ENCODE results near the gene EMP1. TPM values are rescaled to one million over a fixed set of nuclear protein-coding genes. Genes with fewer than 3 reads are reported as not detected.
"Not testable (repeated sequence)": the region's sequence is repeated elsewhere in the genome, so short reads cannot be mapped to it uniquely, and the experiment has no call there.

Gene EMP1
- total and polyA plus RNA-seq, 7 donors, result 11.0 to 123 (median 49.8) TPM

DNA sequence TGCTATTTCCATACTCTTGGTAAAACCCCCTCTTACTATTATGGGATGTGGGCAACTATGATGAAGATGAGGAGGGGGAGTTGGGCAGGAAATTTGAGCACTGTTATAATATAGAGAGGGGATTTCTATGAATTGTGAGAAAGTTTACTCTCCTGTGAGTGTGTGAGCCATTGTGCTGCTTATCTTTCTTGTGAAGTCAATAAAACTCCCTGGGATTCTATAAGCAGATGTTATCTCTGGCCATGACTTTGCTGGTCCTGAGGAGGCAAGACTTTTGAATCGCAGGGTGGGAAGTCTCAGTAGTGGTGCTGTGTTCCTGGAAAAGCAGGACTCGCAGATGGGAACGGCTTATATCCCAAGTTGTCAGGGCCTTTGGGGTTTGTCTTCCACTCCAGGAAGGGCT lies 62.2 kb downstream of the EMP1 start:
- intact Hi-C loops (cut with DNase I), result no loop called here

DNA sequence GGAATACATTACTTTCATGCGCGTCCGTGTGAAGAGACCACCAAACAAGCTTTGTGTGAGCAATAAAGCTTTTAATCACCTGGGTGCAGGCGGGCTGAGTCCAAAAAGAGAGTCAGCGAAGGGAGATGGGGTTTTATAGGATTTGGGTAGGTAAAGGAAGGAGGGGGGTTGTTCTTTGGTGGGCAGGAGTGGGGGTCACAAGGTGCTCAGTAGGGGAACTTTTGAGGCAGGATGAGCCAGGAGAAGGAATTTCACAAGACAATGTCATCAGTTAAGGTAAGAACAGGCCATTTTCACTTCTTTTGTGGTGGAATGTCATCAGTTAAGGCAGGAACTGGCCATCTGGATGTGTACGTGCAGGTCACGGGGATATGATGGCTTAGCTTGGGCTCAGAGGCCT lies 63.1 kb downstream of the EMP1 start:
- DNase-seq; H3K27me3 ChIP-seq (ENCODE audit: insufficient read depth in 3 of 3, low read length in 2 of 3); H3K36me3 ChIP-seq (ENCODE audit: insufficient read depth in 1 of 2, low read depth in 1 of 2); ATAC-seq; H3K4me3 ChIP-seq; intact Hi-C loops (cut with DNase I); H3K27ac ChIP-seq; H3K9me3 ChIP-seq; H3K4me1 ChIP-seq: not testable (repeated sequence)
- 97 to 99% (median 98%) methylated on average over 5 to 7 of the region's 7 CpGs for WGBS, 3 donors

More for the DNA sequence above, 62.2 kb downstream of the EMP1 start:
- DNase-seq (no peak), ATAC-seq (no peak)
- H3K27ac ChIP-seq, result no peak overlapping the region
- H3K4me3 ChIP-seq, result no peak overlapping the region
- peaks cover 6% of the 10 kb centered on the region for H3K4me1 ChIP-seq
- 71 to 84% (median 83%) methylated on average over 3 of the region's 3 CpGs for WGBS, 3 donors
- TF ChIP-seq, protein P1, sequence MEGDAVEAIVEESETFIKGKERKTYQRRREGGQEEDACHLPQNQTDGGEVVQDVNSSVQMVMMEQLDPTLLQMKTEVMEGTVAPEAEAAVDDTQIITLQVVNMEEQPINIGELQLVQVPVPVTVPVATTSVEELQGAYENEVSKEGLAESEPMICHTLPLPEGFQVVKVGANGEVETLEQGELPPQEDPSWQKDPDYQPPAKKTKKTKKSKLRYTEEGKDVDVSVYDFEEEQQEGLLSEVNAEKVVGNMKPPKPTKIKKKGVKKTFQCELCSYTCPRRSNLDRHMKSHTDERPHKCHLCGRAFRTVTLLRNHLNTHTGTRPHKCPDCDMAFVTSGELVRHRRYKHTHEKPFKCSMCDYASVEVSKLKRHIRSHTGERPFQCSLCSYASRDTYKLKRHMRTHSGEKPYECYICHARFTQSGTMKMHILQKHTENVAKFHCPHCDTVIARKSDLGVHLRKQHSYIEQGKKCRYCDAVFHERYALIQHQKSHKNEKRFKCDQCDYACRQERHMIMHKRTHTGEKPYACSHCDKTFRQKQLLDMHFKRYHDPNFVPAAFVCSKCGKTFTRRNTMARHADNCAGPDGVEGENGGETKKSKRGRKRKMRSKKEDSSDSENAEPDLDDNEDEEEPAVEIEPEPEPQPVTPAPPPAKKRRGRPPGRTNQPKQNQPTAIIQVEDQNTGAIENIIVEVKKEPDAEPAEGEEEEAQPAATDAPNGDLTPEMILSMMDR (IDR thresholded peaks at IDR 0.05), result no peak
- no peaks in the 10 kb centered on the region for H3K9me3 ChIP-seq
- no peaks in the 10 kb centered on the region for H3K27me3 ChIP-seq (ENCODE audit: insufficient read depth in 3 of 3, low read length in 2 of 3)
- no peaks in the 10 kb centered on the region for H3K36me3 ChIP-seq (ENCODE audit: insufficient read depth in 1 of 2, low read depth in 1 of 2)

DNA sequence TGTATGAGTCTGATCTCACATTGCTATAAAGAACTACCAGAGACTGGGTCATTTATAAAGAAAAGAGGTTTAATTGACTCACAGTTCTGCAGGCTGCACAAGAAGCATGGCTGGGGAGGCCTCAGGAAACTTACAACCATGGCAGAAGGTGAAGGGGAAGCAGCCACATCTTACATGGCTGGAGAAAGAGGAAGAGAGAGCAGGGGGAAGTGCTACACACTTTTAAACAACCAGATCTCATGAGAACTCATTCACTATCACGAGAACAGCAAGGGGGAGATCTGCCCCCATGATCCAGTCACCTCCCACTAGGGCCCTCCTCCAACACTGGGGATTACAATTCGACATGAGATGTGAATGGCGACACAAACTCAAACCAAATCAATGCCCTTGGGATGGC lies 71.3 kb downstream of the EMP1 start:
- 66 to 84% (median 80%) methylated on average over 3 of the region's 3 CpGs for WGBS, 3 donors
- H3K4me1 ChIP-seq; intact Hi-C loops (cut with DNase I); H3K4me3 ChIP-seq; DNase-seq; H3K9me3 ChIP-seq; H3K36me3 ChIP-seq (ENCODE audit: insufficient read depth in 1 of 2, low read depth in 1 of 2); H3K27ac ChIP-seq; ATAC-seq; H3K27me3 ChIP-seq (ENCODE audit: insufficient read depth in 3 of 3, low read length in 2 of 3): not testable (repeated sequence)

DNA sequence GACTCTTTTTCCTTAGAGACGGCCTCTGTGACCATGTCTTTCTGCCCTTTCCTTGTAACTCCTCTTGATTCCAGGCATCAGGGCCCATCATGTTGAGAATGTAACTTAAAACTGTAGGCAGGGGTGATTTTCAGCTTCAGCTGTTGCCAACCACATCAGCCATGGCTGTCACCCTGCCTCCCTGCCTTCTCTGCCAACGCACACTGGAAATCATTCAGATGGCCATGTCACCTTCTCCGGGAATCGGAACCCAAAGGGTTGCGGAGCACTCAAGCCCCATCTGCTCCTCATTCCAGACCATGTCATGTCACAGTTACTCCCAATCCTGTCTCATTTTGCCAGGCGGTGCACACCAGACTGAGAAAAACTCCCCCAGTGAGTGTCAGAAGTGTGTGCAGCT lies 72.1 kb downstream of the EMP1 start:
- Histone ChIP-seq H3K9me3 (no peaks in the 10 kb centered on the region), H3K27ac (no peak overlapping the region), H3K36me3 (ENCODE audit: insufficient read depth in 1 of 2, low read depth in 1 of 2) (no peaks in the 10 kb centered on the region), H3K4me1 (no peaks in the 10 kb centered on the region), H3K4me3 (no peak overlapping the region), H3K27me3 (ENCODE audit: insufficient read depth in 3 of 3, low read length in 2 of 3) (no peaks in the 10 kb centered on the region)
- ATAC-seq (no peak), DNase-seq (no peak)
- 43 to 45% (median 44%) methylated on average over 6 of the region's 6 CpGs for whole genome bisulfite sequencing, 3 donors
- TF ChIP-seq, protein P1 (IDR thresholded peaks at IDR 0.05), result no peak
- intact Hi-C loops (cut with DNase I), result no loop called here

Other genes with a start within 250 kb of the EMP1 start
- gene GPRC5D, start 244.6 kb upstream of the EMP1 start, total RNA-seq, result not detected
- not detected for gene GPRC5D, start 244.6 kb upstream of the EMP1 start, polyA plus RNA-seq
- 10 to 100 TPM; 27.0 to 39.3 (median 35.5) TPM for gene HEBP1, start 196.5 kb upstream of the EMP1 start, total RNA-seq
- 10 to 100 TPM; 19.4 to 38.4 (median 31.5) TPM for gene HEBP1, start 196.5 kb upstream of the EMP1 start, polyA plus RNA-seq
- 1 to 10 TPM; 2.1 to 4.0 (median 2.5) TPM for gene FAM234B, start 152.3 kb upstream of the EMP1 start, total RNA-seq
- 1 to 10 TPM in 2 of 3 donors, under 1 TPM in 1; 0.89 to 1.9 (median 1.8) TPM for gene FAM234B, start 152.3 kb upstream of the EMP1 start, polyA plus RNA-seq
- not detected for gene GSG1, start 93.1 kb upstream of the EMP1 start, total RNA-seq
- not detected for gene GSG1, start 93.1 kb upstream of the EMP1 start, polyA plus RNA-seq

All from psoas muscle (tissue), 8 donors.